ENCODE data around the gene CYP27C1. TPM values are rescaled to one million over a fixed set of nuclear protein-coding genes. Genes with fewer than 3 reads are reported as not detected.

CYP27C1 gene
- total RNA-seq, 1 donor from 2014 or later = 4.5 TPM

GRCh38 chr2:127170452-127171197 lies 49.5 kb downstream of the CYP27C1 start:
- H3K4me3 Mint-ChIP-seq = no peak overlapping the region
- no peak for TF ChIP-seq CTCF (IDR thresholded peaks at IDR 0.05; ENCODE audit: unreplicated experiment)
- peaks cover 11% of the 10 kb centered on the region for H3K4me1 Mint-ChIP-seq
- DNase-seq (ENCODE audit: low spot score in 2 of 2, unreplicated experiment in 2 of 2) = no peak
- no peaks in the 10 kb centered on the region for H3K27me3 Mint-ChIP-seq (ENCODE audit: low read depth)
- H3K36me3 Mint-ChIP-seq = no peaks in the 10 kb centered on the region
- H3K27ac Mint-ChIP-seq = no peak overlapping the region
- H3K9me3 Mint-ChIP-seq = no peaks in the 10 kb centered on the region

- H3K4me3 Mint-ChIP-seq = no peak overlapping the region
- no peaks in the 10 kb centered on the region for H3K27me3 Mint-ChIP-seq (ENCODE audit: low read depth)
- H3K27ac Mint-ChIP-seq = no peak overlapping the region
- DNase-seq (ENCODE audit: low spot score in 2 of 2, unreplicated experiment in 2 of 2) = peak in 1 of 2 experiments; percentile 6
- no peaks in the 10 kb centered on the region for H3K36me3 Mint-ChIP-seq
- H3K4me1 Mint-ChIP-seq = peaks cover 8% of the 10 kb centered on the region
- H3K9me3 Mint-ChIP-seq = no peaks in the 10 kb centered on the region
- no peak for TF ChIP-seq CTCF (IDR thresholded peaks at IDR 0.05; ENCODE audit: unreplicated experiment)
Observed at GRCh38 chr2:127170021-127170420, 50.1 kb downstream of the CYP27C1 start.

- H3K27ac Mint-ChIP-seq = no peak overlapping the region
- no peaks in the 10 kb centered on the region for H3K36me3 Mint-ChIP-seq
- H3K27me3 Mint-ChIP-seq (ENCODE audit: low read depth) = no peaks in the 10 kb centered on the region
- H3K9me3 Mint-ChIP-seq = no peaks in the 10 kb centered on the region
- no peak overlapping the region for H3K4me3 Mint-ChIP-seq
- no peak for TF ChIP-seq CTCF (IDR thresholded peaks at IDR 0.05; ENCODE audit: unreplicated experiment)
- H3K4me1 Mint-ChIP-seq = peaks cover 2% of the 10 kb centered on the region
- DNase-seq (ENCODE audit: low spot score in 2 of 2, unreplicated experiment in 2 of 2) = peak in 1 of 2 experiments; percentile 16
Observed at GRCh38 chr2:127169066-127169660, 50.9 kb downstream of the CYP27C1 start.

- DNase-seq (ENCODE audit: low spot score in 2 of 2, unreplicated experiment in 2 of 2) = peak in 1 of 2 experiments; percentile 33
- Mint-ChIP-seq H3K27ac (no peak overlapping the region), H3K27me3 (ENCODE audit: low read depth) (no peaks in the 10 kb centered on the region), H3K4me3 (no peak overlapping the region), H3K36me3 (no peaks in the 10 kb centered on the region), H3K4me1 (peaks cover 2% of the 10 kb centered on the region), H3K9me3 (no peaks in the 10 kb centered on the region)
- no peak for TF ChIP-seq CTCF (IDR thresholded peaks at IDR 0.05; ENCODE audit: unreplicated experiment)
Observed at GRCh38 chr2:127166231-127166860, 53.8 kb downstream of the CYP27C1 start.

- no peak overlapping the region for H3K27ac Mint-ChIP-seq
- no peak overlapping the region for H3K4me3 Mint-ChIP-seq
- peak in 1 of 2 experiments; percentile 30 for DNase-seq (ENCODE audit: low spot score in 2 of 2, unreplicated experiment in 2 of 2)
- no peaks in the 10 kb centered on the region for H3K27me3 Mint-ChIP-seq (ENCODE audit: low read depth)
- no peaks in the 10 kb centered on the region for H3K9me3 Mint-ChIP-seq
- H3K36me3 Mint-ChIP-seq = no peaks in the 10 kb centered on the region
- TF ChIP-seq CTCF (IDR thresholded peaks at IDR 0.05; ENCODE audit: unreplicated experiment) = no peak
- H3K4me1 Mint-ChIP-seq = peaks cover 2% of the 10 kb centered on the region
Observed at GRCh38 chr2:127165539-127165935, 54.6 kb downstream of the CYP27C1 start.

All from mesothelial cell of epicardium (in vitro differentiated cells).